KMS-11 (cell line): ENCODE results near the gene ADAMTS6.

Source experiments
- H2AFZ ChIP-seq: fragments of 200-600 bp; sonication (generic); 2 replicates; pipeline ENCODE4 v1.6.1; 2016; ENCODE audit warnings: antibody characterized with exemption, mixed run types, low read depth
- H3K27ac ChIP-seq: fragments of 200-600 bp; sonication (generic); 2 replicates; pipeline ENCODE4 v1.6.1; 2016; ENCODE audit warnings: mild to moderate bottlenecking, mixed run types
- H3K27me3 ChIP-seq: fragments of 200-600 bp; sonication (generic); 2 replicates; pipeline ENCODE4 v1.6.1; 2017; ENCODE audit warnings: mild to moderate bottlenecking, low read depth, mixed run types, moderate library complexity; ENCODE audit not compliant: insufficient read depth
- H3K36me3 ChIP-seq: fragments of 200-600 bp; sonication (generic); 2 replicates; pipeline ENCODE4 v1.6.1; 2017; ENCODE audit warnings: mild to moderate bottlenecking, mixed run types; ENCODE audit not compliant: insufficient read depth
- H3K4me1 ChIP-seq: fragments of 200-600 bp; sonication (generic); 2 replicates; pipeline ENCODE4 v1.6.1; 2016; ENCODE audit warnings: mild to moderate bottlenecking, low read depth, mixed run types; ENCODE audit not compliant: poor library complexity, severe bottlenecking
- H3K4me2 ChIP-seq: fragments of 200-600 bp; sonication (generic); 2 replicates; pipeline ENCODE4 v1.7.0; 2016; ENCODE audit warnings: mild to moderate bottlenecking, mixed run types
- H3K4me3 ChIP-seq: fragments of 200-600 bp; sonication (generic); IDR thresholded peaks from 2 replicates; pipeline ENCODE4 v1.6.1; 2017; ENCODE audit warnings: low read depth, low read length, mixed read lengths; ENCODE audit not compliant: insufficient read depth
- H3K79me2 ChIP-seq: fragments of 200-600 bp; sonication (generic); 2 replicates; pipeline ENCODE4 v1.6.1; 2016; ENCODE audit warnings: low read depth, mixed run types; ENCODE audit not compliant: insufficient read depth
- H3K9ac ChIP-seq: fragments of 200-600 bp; sonication (generic); 2 replicates; pipeline ENCODE4 v1.6.1; 2016; ENCODE audit warnings: mild to moderate bottlenecking, mixed run types
- H4K20me1 ChIP-seq: fragments of 200-600 bp; sonication (generic); 2 replicates; pipeline ENCODE4 v1.6.1; 2016; ENCODE audit warnings: mild to moderate bottlenecking, mixed run types; ENCODE audit not compliant: insufficient read depth
- TF ChIP-seq, protein P1 (sequence below): fragments of 200-600 bp; sonication (generic); conservative IDR thresholded peaks from 2 replicates; pipeline ENCODE4 v1.6.1; 2017; ENCODE audit warnings: low read depth, mild to moderate bottlenecking, antibody characterized with exemption, low read length, moderate library complexity, mixed read lengths

ADAMTS6 gene

DNA sequence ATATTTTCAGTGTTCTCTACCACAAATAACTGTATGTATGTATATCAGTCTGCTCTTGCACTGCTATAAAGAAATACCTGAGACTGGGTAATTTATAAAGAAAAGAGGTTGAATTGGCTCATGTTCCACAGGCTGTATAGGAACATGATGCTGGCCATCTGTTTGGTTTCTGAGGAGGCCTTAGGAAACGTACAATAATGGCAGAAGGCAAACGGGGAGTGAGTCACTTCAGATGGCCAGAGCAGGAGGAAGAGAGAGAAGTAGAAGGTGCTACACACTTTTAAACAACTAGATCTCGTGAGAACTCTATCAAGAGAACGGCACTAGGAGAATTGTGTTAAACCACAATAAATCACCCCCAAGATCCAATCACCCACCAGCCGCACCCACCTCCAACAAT is 121.7 kb downstream of the ADAMTS6 start:
- Histone ChIP-seq H3K4me2 (no peak overlapping the region), H3K36me3 (no peaks in the 10 kb centered on the region), H3K9ac (no peak overlapping the region), H3K27ac (no peak overlapping the region), H3K79me2 (no peaks in the 10 kb centered on the region), H2AFZ (no peak overlapping the region), H3K27me3 (no peaks in the 10 kb centered on the region), H4K20me1 (no peaks in the 10 kb centered on the region), H3K4me3 (no peak overlapping the region), H3K4me1 (no peaks in the 10 kb centered on the region)
- TF ChIP-seq, protein P1, sequence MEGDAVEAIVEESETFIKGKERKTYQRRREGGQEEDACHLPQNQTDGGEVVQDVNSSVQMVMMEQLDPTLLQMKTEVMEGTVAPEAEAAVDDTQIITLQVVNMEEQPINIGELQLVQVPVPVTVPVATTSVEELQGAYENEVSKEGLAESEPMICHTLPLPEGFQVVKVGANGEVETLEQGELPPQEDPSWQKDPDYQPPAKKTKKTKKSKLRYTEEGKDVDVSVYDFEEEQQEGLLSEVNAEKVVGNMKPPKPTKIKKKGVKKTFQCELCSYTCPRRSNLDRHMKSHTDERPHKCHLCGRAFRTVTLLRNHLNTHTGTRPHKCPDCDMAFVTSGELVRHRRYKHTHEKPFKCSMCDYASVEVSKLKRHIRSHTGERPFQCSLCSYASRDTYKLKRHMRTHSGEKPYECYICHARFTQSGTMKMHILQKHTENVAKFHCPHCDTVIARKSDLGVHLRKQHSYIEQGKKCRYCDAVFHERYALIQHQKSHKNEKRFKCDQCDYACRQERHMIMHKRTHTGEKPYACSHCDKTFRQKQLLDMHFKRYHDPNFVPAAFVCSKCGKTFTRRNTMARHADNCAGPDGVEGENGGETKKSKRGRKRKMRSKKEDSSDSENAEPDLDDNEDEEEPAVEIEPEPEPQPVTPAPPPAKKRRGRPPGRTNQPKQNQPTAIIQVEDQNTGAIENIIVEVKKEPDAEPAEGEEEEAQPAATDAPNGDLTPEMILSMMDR: no peak

DNA sequence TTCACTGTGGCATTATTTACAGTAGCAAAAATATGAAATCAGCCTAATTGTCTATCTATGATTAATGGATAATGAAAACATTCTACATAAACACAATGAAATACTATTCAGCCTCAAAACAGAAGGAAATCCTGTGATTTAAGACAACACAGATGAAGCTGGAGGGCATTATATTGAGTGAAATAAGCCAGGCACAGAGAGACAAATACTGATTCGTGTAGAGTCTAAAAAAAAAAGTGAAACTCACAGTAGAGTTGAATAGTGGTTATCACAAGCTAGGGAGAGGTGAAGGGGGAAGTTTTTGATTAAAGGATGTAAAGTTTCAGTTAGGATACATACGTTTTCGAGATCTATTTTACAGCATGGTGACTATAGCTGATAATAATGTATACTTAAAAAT is 122.2 kb downstream of the ADAMTS6 start:
- Histone ChIP-seq H3K36me3 (no peaks in the 10 kb centered on the region), H3K79me2 (no peaks in the 10 kb centered on the region), H3K27me3 (no peaks in the 10 kb centered on the region), H4K20me1 (no peaks in the 10 kb centered on the region), H3K9ac (no peak overlapping the region), H3K4me1 (no peaks in the 10 kb centered on the region), H3K4me2 (no peak overlapping the region), H3K27ac (no peak overlapping the region), H2AFZ (no peak overlapping the region), H3K4me3 (no peak overlapping the region)
- TF ChIP-seq, protein P1: no peak

DNA sequence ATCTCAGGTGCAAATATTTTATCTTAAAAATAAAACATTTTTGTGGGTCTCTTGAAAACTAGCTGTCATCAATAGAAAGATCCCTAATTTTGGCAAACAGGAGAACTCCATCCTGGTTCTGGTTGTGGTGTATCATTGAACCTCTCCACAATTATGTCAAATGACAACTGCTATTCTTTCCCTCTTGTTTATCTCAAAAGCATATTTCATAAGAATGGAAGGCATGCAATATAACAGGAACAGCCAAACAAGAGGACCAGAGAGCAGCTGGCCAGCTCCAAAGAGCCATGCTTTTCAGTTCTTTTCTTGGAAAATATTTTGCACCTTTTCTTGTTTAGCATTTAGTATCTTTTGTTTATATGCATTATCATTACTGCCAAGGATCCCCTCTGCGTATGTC is 125.4 kb downstream of the ADAMTS6 start:
- H3K4me1 ChIP-seq: no peaks in the 10 kb centered on the region
- H3K27ac ChIP-seq: no peak overlapping the region
- H2AFZ ChIP-seq: no peak overlapping the region
- no peaks in the 10 kb centered on the region for H3K27me3 ChIP-seq
- TF ChIP-seq, protein P1: no peak
- H4K20me1 ChIP-seq: no peaks in the 10 kb centered on the region
- H3K4me3 ChIP-seq: no peak overlapping the region
- H3K9ac ChIP-seq: no peak overlapping the region
- no peaks in the 10 kb centered on the region for H3K79me2 ChIP-seq
- H3K4me2 ChIP-seq: no peak overlapping the region
- no peaks in the 10 kb centered on the region for H3K36me3 ChIP-seq

DNA sequence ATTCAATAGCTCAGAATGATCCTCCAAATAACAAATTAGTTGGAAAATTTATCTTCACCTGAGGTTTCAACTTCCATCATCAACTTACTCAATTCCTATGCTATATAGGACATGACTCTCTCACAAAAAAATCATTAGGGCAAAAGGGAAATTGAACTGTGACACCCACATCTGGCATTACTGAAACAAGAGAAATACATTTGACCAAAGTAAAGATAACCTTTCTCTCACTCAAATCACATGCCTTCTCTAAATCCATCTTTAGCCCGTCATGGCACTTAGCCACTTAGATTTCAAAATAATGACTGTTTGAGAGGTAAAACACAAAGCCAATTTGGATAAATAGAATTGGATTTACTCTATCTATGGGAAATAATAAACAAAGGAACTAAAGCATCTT is 126.4 kb downstream of the ADAMTS6 start:
- Histone ChIP-seq H3K79me2 (no peaks in the 10 kb centered on the region), H3K9ac (no peak overlapping the region), H3K27ac (no peak overlapping the region), H3K27me3 (no peaks in the 10 kb centered on the region), H3K4me1 (no peaks in the 10 kb centered on the region), H3K36me3 (no peaks in the 10 kb centered on the region), H3K4me2 (no peak overlapping the region), H4K20me1 (no peaks in the 10 kb centered on the region), H3K4me3 (no peak overlapping the region), H2AFZ (no peak overlapping the region)
- TF ChIP-seq, protein P1: no peak

DNA sequence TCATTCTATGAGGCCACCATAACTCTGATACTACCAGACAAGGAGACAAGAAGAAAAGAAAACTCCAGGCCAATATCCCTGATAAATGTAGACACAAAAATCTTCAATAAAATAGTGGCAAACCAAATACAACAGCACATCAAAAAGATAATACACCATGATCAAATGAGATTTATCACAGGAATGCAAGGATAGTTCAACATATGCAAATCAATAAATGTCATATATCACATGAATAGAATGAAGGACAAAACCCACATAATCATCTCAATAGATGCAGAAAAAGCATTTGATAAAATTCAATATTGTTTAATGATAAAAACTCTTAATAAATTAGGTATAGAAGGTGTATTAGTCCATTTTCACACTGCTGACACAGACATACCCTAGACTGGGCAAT is 139.9 kb downstream of the ADAMTS6 start:
- no peak overlapping the region for H3K9ac ChIP-seq

More for the DNA sequence above, 139.9 kb downstream of the ADAMTS6 start:
- Histone ChIP-seq H3K27me3 (no peaks in the 10 kb centered on the region), H2AFZ (no peak overlapping the region), H3K79me2 (no peaks in the 10 kb centered on the region), H3K4me2 (no peak overlapping the region), H3K36me3 (no peaks in the 10 kb centered on the region), H3K4me3 (no peak overlapping the region), H3K27ac (no peak overlapping the region), H3K4me1 (no peaks in the 10 kb centered on the region), H4K20me1 (no peaks in the 10 kb centered on the region)
- TF ChIP-seq, protein P1: no peak
